AG09319 (cell line): Measurements from ENCODE around the gene SLC6A13.
"Not testable (repeated sequence)": the region's sequence is repeated elsewhere in the genome, so short reads cannot be mapped to it uniquely, and the experiment has no call there.

Experiments
- DNase-seq: peaks from one replicate; pipeline ENCODE4 v3.0.0-alpha.2; 2010; ENCODE audit warnings: low read depth; ENCODE audit errors: extremely low read depth
- CTCF ChIP-seq: IDR thresholded peaks from 2 replicates; pipeline ENCODE4 v1.5.1; 2011; ENCODE audit warnings: low read depth, mild to moderate bottlenecking, inconsistent platforms, low read length, moderate library complexity

SLC6A13 gene

GRCh38 chr12:262817-263216 is at the start of gene SLC6A13:
TSS of gene SLC6A13 (minus strand) at chr12:262836. CDS start at chr12:260052, 2,784 bp downstream.
- DNase-seq = no peak
- TF ChIP-seq CTCF = no peak

GRCh38 chr12:308511-308910 is 45.9 kb upstream of the SLC6A13 start:
- no peak for TF ChIP-seq CTCF
- DNase-seq = no peak

GRCh38 chr12:307406-307805 is 44.8 kb upstream of the SLC6A13 start:
- DNase-seq = no peak
- TF ChIP-seq CTCF = no peak

- DNase-seq = no peak
- no peak for TF ChIP-seq CTCF
These were observed 42.2 kb upstream of the SLC6A13 start for GRCh38 chr12:304805-305204.

- not testable (repeated sequence) for DNase-seq
These were observed 40.1 kb upstream of the SLC6A13 start for GRCh38 chr12:302766-303165.

GRCh38 chr12:300166-300565 is 37.5 kb upstream of the SLC6A13 start:
- not testable (repeated sequence) for DNase-seq

- DNase-seq = not testable (repeated sequence)
These were observed 36.9 kb upstream of the SLC6A13 start for GRCh38 chr12:299511-299910.

- DNase-seq = not testable (repeated sequence)
These were observed 35.4 kb upstream of the SLC6A13 start for GRCh38 chr12:298059-298458.

- DNase-seq = no peak
- TF ChIP-seq CTCF = no peak
These were observed 32.5 kb upstream of the SLC6A13 start for GRCh38 chr12:295132-295531.

GRCh38 chr12:293199-293598 is 30.6 kb upstream of the SLC6A13 start:
- TF ChIP-seq CTCF = no peak
- DNase-seq = no peak
